Bone marrow (tissue), 2 donors: ENCODE data around the gene MFNG.

ENCODE experiments used
- DNase-seq, 2 donors: peaks; one replicate each; lab custom pipeline; 2025; lab: John Stamatoyannopoulos, UW

MFNG gene

GRCh38 chr22:37493979-37494378, 7.8 kb upstream of the MFNG start:
- DNase-seq: no peak

GRCh38 chr22:37492428-37493344, 6.5 kb upstream of the MFNG start:
- peak; percentile 7 to 38 for DNase-seq

DNA sequence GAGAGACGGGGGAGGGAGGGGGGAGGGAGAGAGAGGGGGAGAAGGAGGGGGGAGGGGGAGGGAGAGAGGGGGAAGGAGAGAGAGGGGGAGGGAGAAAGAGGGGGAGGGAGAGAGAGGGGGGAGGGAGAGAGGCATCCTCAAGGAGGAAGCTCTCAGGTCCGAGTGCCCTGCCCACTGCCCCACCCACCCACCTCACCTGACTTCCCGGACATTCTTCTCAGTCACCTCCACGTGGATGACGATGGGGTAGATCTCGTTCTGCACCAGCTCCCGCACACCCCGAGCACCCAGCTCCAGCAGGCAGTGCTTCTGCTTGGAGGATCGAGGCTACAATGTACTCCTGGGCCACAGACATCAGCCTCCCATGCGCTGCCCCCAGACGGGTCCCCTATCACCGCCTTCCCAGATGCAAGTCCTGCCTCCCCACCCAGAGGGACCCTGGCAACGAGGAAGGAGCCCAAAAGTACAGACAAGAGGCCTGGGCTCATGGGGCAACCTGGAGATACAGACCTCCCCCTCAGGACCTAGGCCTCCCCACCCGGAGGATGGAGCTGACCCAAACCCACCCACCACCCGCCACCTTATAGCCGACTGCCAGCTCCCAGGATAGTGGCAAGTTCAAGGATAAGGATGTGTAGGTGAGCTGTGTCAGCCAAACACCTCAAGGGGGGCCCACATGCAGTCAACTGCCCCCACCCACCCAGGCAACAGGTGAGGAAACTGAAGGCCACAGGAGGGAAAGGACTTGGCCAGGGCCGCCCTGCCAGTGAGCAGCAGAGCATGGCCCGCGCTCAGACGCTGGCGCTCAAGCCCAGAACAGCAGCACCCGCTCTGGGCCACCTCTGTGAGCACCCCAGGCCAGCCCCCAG, 5.6 kb upstream of the MFNG start:
- no peak for DNase-seq

GRCh38 chr22:37491106-37491505, 4.9 kb upstream of the MFNG start:
- no peak for DNase-seq

DNA sequence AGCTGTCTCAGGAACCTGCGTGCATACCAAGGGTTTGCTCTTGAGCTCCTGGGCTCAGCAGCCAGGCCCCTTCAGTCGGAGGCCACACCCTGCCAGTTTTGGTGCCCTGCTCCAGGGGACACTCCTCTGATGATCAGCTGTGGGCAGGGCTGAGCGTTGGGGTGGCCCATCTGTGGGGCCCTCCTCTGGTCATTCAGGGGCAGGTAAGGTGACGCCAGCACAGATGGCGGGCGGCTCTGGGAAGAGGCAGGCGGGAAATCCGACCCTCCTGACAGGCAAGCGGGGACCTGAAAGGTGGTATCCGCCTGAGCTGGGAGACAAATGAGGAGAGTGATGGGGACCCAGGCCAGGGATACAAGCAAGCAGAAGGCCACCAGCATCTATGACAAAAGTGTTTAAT, 3.8 kb upstream of the MFNG start:
- no peak for DNase-seq

- DNase-seq: no peak
These were observed 2.4 kb upstream of the MFNG start for GRCh38 chr22:37488337-37489135.

- no peak for DNase-seq
These were observed 1.4 kb upstream of the MFNG start for GRCh38 chr22:37487571-37487970.

DNA sequence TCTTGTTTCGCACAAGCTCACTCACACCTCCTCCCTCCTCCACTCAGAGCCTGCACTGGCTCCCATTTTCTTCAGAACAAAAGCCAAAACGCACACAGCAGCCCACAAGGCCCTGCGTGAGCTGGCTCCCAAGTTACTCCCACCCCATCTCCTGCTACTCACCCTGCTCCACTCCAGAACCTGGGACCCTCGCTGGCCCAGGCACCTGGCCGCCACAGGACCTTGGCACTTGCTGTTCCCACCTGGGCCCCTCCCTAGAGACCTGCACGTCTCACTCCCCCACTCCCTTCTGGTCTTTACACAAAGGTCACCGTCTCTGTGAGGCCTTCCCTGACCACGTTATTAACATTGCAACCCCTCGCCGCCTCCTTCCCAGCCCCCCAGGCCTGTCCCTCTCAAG, 945 bp upstream of the MFNG start:
- no peak for DNase-seq

GRCh38 chr22:37485395-37486223, 575 bp downstream of the MFNG start:
- peak in 1 of 2 donors; percentile 26 for DNase-seq

GRCh38 chr22:37484480-37485394, 1.4 kb downstream of the MFNG start:
- peak; percentile 45 to 88 for DNase-seq

DNA sequence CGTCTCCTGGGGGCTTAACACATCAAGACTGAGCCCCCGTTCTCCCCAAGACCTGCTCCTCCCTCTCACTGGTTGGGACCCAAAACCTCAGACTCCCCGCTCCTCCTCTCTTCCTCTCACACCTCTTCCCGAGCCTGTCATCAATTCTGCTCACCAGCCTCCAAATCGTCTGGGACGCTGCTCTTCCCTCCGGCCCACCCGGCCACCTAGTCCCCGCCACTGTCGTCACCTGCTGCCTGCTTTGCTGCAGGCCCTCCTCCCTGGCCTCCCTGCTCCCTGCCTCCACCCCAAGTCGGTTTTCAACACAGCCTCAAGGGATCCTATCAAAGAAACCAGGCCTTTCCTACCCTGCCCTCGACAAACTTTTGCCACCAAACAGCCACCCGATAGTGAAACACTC, 3.1 kb downstream of the MFNG start:
- no peak for DNase-seq

DNA sequence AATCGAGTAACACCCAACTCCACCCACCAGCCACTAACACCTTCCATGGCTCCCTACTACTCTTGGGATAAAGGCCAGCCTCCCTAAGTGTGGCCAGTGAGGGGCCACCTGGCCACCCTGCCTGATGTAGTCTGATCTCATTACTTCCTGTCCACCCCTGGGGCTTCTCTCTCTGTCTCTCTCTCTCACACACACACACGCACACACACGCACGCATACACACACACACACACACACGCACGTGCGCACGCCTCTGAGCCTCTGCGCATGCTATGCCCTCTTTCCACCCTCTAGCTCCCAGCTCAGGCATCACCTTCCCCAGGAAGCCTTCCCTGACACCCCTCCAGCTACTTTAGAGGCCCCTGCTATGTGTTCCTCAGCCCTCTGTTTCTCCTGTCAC, 3.9 kb downstream of the MFNG start:
- DNase-seq: no peak

DNA sequence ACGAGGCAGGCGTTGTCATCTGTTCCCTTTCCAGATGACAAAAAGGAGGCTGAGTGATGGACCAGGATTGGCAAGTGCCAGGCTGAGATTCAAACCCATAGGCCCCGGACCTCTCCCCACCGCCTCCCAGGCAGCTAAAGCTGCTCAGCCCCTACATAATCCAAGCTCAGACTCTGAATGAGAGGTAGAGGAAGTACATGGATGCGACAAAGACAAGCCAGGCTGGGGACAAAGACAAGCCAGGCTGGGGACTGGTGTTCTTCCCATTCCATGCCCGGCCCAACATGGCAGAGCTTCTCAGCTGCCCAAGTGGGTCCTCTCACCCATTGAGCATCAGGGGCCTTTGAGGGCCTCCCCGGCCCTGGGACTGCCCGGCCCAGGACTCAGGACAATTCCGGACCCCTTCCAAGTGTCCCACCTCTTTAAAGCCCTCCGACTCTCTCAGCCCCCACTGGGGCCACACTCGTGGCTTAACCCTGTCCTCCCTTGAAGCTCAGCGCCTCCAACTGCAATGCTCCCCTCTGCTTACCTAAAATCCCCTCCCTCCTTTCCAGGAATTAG, 4.8 kb downstream of the MFNG start:
- DNase-seq: no peak

GRCh38 chr22:37480387-37481346, 5.5 kb downstream of the MFNG start:
- no peak for DNase-seq

- DNase-seq: no peak
These were observed 7.0 kb downstream of the MFNG start for GRCh38 chr22:37479196-37479595.

DNA sequence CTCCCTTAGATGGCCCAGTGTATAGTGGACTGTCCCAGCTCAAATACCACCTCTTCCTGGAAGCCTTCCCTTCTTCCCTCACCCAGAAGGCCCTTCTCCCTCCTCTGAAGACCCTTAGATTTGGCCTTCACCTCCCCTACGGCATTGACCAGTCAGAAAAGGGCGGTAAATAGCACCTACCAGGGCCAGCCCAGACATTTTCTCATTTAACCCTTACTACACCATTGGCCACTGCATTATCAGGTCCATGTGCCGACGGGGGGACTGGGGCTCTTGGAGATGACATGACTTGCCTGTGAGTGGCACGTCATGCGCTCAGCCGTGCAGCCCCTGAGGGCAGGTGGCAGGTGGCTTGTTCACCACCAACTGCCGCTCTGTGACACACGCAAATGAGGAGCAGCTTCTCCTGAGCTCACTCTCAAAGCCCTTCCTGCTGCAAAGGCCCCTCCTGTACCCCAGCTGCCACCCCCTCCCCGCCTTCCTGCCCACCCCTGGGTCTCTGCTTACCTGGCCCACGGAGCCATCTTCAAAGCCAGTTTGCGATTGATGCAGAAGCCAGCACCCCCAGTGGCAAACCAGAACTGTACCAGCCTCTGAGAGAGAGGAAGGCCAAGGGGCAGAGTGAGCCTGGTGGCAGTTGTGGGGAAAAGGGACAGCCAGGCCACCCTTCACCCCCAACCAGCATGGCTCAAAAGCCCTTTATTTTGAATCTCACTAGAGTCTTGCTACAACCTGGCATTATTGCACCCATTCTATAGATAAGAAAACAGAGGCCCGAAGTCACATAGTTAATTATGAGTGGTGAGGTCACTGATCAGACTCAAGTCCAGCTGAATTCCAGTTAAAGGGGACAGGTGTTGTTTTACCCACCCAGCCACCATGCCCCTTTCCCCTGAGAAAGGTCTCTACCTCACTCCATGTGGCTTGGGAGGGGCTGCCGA, 9.5 kb downstream of the MFNG start:
- DNase-seq: no peak

- DNase-seq: no peak
These were observed 11.6 kb downstream of the MFNG start for GRCh38 chr22:37474447-37475090.
